H1 (cell line): ENCODE data around the gene SUPT4H1.

Source experiments
- ZNF274 ChIP-seq: IDR thresholded peaks from 2 replicates; pipeline ENCODE4 v1.7.0; 2012; ENCODE audit warnings: low read length, borderline replicate concordance; ENCODE audit errors: extremely low read depth
- TF ChIP-seq, protein P1 (sequence below), 3 experiments: IDR thresholded peaks; 1 replicate in 2 of 3; 2 replicates in 1 of 3; pipeline versions ENCODE4 v1.5.1 to v1.6.1; 2011; ENCODE audit warnings: low read length in 3 of 3, mild to moderate bottlenecking in 3 of 3, inconsistent platforms in 2 of 3, low read depth in 1 of 3, moderate library complexity in 1 of 3; ENCODE audit not compliant: insufficient read depth in 1 of 3; ENCODE audit errors: control extremely low read depth in 1 of 3

DNA sequence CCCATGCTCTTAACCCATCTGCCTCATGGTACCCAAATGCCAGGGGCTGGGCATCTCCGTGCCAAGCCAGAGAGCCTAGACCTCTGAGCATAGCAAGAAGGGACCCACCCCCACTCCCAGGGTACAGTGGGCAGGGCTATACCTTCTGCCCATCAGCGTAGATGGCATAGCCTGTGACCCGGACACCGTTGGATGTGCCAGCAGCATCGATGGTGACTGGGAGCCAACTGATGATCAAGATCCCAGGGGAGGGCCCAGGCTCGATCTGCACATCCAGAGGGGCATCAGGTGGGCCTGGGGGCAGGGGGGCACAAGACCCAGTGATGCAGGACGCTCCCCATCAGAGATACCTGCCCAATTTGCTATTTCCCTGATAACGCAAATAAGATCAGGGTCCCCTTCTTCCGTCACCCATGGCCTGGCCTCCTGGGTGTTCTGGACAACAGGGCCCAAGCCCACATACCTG is 40.5 kb downstream of the SUPT4H1 start:
- no peak for TF ChIP-seq ZNF274
- TF ChIP-seq, protein P1, sequence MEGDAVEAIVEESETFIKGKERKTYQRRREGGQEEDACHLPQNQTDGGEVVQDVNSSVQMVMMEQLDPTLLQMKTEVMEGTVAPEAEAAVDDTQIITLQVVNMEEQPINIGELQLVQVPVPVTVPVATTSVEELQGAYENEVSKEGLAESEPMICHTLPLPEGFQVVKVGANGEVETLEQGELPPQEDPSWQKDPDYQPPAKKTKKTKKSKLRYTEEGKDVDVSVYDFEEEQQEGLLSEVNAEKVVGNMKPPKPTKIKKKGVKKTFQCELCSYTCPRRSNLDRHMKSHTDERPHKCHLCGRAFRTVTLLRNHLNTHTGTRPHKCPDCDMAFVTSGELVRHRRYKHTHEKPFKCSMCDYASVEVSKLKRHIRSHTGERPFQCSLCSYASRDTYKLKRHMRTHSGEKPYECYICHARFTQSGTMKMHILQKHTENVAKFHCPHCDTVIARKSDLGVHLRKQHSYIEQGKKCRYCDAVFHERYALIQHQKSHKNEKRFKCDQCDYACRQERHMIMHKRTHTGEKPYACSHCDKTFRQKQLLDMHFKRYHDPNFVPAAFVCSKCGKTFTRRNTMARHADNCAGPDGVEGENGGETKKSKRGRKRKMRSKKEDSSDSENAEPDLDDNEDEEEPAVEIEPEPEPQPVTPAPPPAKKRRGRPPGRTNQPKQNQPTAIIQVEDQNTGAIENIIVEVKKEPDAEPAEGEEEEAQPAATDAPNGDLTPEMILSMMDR (IDR thresholded peaks at IDR 0.05; ENCODE audit: control extremely low read depth in 1 of 3, insufficient read depth in 1 of 3, low read depth in 1 of 3, low read length in 3 of 3) = no peak
